ENCODE measurements around the gene E2F4. TPM values are rescaled to one million over a fixed set of nuclear protein-coding genes. Genes with fewer than 3 reads are reported as not detected.

The E2F4 gene
- total RNA-seq, 1 donor from 2014 or later, result 54.9 TPM

- DNase-seq (ENCODE audit: low spot score), result no peak
Measured at GRCh38 chr16:67157892-67158635, 33.9 kb upstream of the E2F4 start.

DNA sequence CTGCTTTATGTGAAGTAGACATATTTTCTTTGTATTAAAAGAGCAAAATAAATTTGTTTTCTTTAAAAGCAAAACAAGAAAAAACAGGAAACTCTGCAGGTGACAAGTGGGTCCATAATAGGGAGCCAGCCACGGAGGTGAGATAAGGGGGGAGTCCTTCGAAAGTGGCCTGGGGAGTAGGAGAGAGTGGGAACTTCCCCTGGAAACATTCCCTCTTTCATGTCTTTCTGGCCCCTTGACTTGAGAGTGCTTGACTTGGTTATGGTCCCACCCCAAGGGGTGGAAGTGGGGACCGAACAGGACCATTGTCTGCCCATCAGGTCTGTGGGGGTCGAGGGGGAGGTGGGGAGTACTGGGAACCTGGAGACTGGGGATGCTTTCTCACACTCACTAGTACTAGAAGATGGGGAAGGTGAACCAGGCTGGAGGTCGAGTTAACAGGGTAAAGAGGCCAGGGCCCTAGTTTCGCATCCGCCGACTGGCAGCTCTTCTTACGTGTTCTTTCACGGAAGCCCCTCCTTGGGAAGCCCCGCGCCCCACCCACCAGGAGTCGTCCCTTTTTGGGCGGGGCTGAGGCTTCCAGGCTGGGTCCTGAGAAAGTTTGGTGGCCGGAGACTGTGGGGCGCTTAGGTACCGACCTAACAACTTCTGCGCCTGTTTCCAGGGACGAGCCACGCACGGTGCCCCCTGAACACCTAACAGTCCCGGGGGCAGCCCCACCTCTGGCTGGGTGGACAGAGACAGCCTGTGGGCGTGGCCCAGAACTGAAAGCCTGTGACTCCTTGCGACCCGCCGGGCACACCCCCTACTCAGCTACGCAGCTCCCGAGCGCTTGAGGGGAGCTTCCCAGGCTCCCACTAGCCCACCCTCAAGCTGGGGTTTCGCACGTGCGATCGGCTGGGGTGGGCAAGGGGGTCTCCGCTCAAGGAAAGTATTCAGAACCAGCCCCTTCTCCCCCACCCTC lies 33.0 kb upstream of the E2F4 start:
- no peak for DNase-seq (ENCODE audit: low spot score)

GRCh38 chr16:67161595-67162058 lies 30.3 kb upstream of the E2F4 start:
- no peak for DNase-seq (ENCODE audit: low spot score)

GRCh38 chr16:67162506-67163163 lies 29.3 kb upstream of the E2F4 start:
- DNase-seq (ENCODE audit: low spot score), result no peak

DNA sequence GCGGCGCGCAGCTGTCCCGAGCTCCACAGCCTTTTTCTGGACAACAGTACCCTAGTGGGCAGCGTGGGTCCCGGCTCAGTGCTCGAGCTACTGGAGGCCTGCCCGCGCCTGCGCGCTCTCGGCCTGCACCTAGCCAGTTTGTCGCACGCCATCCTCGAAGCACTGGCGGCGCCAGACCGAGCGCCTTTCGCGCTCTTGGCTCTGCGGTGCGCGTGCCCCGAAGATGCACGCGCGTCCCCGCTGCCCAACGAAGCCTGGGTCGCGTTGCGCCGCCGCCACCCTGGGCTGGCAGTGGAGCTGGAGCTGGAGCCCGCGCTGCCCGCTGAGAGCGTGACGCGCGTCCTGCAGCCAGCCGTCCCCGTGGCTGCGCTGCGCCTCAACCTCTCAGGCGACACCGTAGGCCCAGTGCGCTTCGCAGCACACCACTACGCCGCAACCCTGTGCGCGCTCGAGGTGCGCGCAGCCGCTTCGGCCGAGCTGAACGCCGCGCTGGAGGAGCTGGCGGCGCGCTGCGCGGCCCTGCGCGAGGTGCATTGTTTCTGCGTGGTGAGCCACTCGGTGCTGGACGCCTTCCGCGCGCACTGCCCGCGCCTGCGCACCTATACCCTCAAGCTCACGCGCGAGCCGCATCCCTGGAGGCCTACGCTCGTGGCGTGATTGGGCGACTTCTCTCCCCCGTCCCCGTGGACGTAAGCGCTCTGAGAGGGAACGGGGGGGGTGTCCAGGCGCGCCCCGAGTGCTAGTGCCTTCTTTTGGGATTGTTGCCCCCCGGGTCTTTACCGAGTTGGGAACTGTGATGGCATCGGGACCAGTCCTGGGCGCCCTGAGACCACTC lies 28.6 kb upstream of the E2F4 start:
- DNase-seq (ENCODE audit: low spot score), result no peak

DNA sequence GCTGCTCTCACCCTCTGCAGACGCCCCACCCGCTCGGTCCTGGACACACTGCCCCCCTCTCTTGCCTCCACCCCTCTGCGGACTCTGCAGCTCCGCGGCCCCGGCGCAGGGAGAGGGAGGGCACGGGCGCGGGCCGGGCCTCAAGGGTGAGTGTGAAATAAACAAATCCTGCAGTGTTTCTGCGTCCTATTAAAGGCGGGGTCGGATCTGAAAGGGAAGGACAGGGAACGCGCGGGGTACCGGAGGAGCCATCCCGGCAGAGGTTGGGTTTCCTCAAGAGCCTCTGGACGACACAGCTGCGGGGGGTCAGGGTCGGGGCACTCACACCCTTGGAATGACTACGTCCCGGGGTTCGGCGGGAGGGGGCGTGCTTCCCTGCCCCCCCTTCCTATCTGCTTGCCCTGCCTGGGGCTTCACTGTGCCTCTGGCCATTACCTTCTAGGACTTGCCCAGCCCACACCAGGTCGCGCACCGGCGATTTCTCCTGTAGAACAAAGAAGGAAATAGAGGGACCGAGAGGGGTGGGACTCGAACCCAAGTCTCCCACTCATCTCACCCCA lies 27.9 kb upstream of the E2F4 start:
- DNase-seq (ENCODE audit: low spot score), result no peak

DNA sequence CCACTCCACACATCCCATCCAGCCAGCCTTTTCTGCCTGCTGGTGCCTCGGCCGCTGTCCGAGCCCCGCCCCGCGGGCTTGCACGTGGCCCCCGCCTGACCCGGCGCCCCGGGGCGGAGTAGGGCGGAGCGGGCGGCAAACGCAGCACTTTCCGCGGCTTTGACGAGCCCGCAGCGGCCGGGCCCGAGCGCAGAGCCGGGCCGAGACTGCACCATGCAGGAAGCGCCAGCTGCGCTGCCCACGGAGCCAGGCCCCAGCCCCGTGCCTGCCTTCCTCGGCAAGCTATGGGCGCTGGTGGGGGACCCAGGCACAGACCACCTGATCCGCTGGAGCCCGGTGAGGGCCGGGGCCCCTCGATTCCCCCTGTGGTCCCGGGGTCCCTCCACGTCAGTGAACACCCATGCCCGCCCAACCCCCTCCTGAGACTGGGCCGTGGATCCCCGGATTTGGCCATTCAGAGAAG lies 27.3 kb upstream of the E2F4 start, which contains the start of gene HSF4:
Gene HSF4 (plus strand): TSS at position 147 of the 463 bp plus-strand sequence. CDS start 67 bp downstream, at position 214.
- no peak for DNase-seq (ENCODE audit: low spot score)

GRCh38 chr16:67165121-67166078 lies 26.6 kb upstream of the E2F4 start:
- no peak for DNase-seq (ENCODE audit: low spot score)

GRCh38 chr16:67166110-67166547 lies 25.8 kb upstream of the E2F4 start:
- no peak for DNase-seq (ENCODE audit: low spot score)

DNA sequence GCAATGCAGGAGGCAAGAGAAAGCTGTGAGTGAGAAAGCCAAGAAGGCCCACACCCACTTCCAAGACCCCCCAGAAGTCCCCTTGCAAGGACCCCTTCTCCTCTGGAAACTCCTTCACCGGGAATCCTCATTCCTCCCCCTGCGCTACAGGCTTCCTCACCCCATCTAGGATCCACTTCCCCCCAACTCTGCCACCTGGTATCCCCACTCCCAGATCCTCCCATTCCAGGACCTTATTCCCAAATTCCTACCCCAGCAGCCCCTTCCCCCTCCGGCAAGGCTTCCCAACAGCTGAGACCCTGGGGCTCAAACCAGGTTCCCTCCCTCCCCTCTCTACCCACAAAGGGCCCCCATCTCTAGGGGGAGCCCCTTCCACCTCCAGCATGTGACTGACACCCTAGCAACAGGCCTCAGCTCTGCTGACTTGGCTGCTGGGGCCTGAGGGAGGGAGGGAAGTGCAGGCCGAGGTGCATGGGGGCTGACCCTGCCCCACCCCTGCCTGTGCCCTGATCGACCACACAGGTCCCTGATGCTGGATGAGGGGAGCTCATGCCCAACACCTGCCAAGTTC lies 25.3 kb upstream of the E2F4 start:
- DNase-seq (ENCODE audit: low spot score), result no peak

- no peak for DNase-seq (ENCODE audit: low spot score)
Measured at GRCh38 chr16:67167588-67167987, 24.4 kb upstream of the E2F4 start.

GRCh38 chr16:67169011-67169451 lies 22.9 kb upstream of the E2F4 start:
- DNase-seq (ENCODE audit: low spot score), result no peak

- DNase-seq (ENCODE audit: low spot score), result no peak
Measured at GRCh38 chr16:67169642-67170167, 22.2 kb upstream of the E2F4 start.

DNA sequence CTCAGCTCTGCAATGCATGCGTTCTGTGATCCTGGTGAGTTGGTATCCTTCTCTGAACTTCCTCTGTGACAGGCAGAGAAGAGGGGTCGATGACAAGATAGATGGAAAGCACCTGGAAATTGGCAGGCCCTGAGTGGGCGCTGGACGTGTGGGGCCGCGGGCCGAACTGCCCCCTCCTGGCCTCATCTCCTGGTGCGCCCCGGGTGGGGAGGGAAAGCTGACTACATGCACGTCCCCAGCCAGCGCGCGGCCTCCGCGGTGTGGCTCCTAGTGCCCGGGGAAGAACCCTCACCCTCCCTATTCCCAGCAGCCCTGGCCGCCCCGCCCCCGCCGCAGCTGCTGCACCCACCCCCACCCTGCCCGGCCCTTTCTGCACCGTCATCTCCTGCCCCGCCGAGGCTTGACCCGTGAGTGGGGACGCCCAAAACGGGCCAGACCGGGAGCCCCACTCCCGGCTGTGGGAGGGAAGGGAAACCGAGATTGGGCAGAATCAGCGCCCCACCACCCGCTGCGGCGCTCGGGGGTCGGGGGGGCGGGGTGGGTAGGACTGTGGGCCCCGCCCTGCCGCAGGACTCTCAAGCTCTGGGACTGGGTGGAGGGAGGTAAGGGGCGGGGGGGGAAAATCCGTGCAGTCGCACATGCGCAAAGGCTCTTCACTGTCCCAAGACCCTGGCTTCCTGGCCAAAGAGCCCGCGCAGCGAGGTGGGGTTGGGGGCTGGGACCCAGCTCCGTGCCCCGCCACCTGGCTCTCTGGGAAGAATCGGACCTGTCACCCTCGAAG lies 21.6 kb upstream of the E2F4 start, which contains the start of gene NOL3:
Gene NOL3 (plus strand): TSS at position 371 of the 781 bp plus-strand sequence.
- DNase-seq (ENCODE audit: low spot score), result peak; percentile 74

DNA sequence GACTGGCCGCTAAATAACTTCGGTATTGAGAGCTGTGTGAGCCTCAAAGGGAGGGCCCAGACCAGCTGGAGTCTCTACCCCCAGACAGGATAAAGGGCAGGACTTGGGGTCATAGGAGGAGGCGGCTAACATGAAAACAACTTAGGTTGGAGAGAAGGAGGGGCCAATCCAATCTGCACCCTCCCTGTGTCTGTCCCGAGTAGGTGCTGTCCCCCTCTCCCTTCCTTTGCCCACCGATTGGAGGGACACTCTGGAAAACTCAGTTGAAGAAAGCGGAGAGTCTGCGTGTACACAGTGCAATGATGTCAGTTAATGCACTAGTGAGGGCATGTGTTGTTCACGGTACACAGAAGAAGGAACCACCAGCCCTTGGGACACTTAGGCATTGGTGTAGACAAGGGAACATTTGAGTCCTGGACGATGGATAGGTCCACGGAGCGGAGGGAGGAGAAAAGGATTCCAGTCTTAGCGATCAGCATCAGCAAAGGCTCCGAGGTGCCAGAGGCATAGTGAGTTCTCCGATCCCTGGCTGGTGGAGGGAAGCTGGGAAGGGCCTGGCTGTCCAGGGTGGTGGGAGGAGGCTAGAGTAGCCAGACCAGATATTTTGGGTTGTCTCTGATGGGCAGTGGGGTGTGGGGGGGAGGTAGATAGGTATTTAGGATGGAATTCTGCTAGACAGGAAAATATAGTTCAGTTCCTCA lies 20.9 kb upstream of the E2F4 start:
- DNase-seq (ENCODE audit: low spot score), result no peak

DNA sequence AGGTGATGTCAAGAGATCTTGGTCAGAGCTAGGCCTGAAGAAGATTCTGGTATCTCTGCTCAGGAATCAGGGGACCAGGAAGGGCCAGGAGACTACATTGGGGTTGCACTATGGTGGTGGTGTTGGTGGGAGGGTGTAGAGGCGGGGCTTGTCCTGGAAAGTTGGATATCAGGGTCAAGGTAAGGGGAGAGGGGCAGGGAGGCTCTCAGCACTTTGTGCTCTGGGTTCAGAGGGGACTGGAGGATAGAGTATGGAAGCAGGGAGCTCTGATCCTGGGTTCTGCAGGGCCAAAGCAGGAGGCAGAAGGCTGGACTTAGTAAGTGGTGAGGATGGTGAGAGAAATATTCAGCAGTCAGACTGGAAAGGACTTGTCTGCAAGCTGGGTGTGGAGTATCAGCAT lies 18.6 kb upstream of the E2F4 start:
- DNase-seq (ENCODE audit: low spot score), result no peak
